ENCODE results near the gene CCDC83. TPM values are rescaled to one million over a fixed set of nuclear protein-coding genes. Genes with fewer than 3 reads are reported as not detected.

CCDC83 gene
- total RNA-seq, 1 experiment from 2014 or later: not detected

DNA sequence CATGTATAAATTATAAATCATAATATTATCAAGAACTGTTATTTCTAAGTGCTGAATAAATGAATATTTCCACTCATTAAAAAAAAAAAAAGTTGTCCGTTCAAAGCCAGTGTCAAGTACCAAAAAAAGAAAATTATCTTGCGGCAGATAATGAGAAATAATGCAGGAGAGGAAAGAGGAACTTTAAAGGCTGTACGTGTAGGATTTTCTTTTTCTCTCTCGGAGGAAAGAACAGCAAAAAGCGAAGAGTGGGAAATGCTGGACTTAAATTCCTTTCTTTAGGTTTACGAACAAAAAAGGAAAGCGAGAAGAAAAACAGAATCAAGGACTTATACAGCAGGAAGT lies 999 bp upstream of the CCDC83 start:
- no peak overlapping the region for H2BK5ac ChIP-seq (ENCODE audit: insufficient read length, low read length)
- H2BK15ac ChIP-seq (ENCODE audit: low read depth, low read length): no peak overlapping the region
- WGBS (ENCODE audit: extremely low coverage, insufficient read length, low lambda C conversion rate): no CpG with 5 or more reads among the region's 7 CpGs
- no peak overlapping the region for H2AFZ ChIP-seq (ENCODE audit: low read length)
- H3K9me3 ChIP-seq (ENCODE audit: control insufficient read depth, low read depth, low read length): no peaks in the 10 kb centered on the region
- H3K23ac ChIP-seq (ENCODE audit: insufficient read length, low read depth, low read length): no peak overlapping the region
- H2BK20ac ChIP-seq (ENCODE audit: low read depth, low read length, poor library complexity, severe bottlenecking): no peak overlapping the region
- Mint-ChIP-seq H3K4me1 (peaks cover 7 to 11% of the 10 kb centered on the region in 2 experiments), H3K9me3 (peaks cover 22 to 26% of the 10 kb centered on the region in 2 experiments), H3K36me3 (ENCODE audit: insufficient read depth in 1 of 3, low read depth in 3 of 3) (peaks cover 14 to 30% (median 18%) of the 10 kb centered on the region in 3 experiments), H3K27me3 (ENCODE audit: low read depth) (peaks cover 3% of the 10 kb centered on the region), H3K27ac (peak overlapping the region in 2 of 3 experiments; percentile 93 to 96; a peak in 3 of 7 replicates), H3K4me3 (peak overlapping the region; percentile 75 to 82)
- H4K91ac ChIP-seq (ENCODE audit: insufficient read length, low read depth, low read length): no peak overlapping the region
- H2BK12ac ChIP-seq (ENCODE audit: insufficient read length, low read depth, low read length): no peak overlapping the region
- no peaks in the 10 kb centered on the region for H3K27me3 ChIP-seq (ENCODE audit: insufficient read depth, low read length)
- no peak overlapping the region for H3K56ac ChIP-seq (ENCODE audit: insufficient read length, low read depth, low read length)
- no peak overlapping the region for H4K8ac ChIP-seq (replicated peaks; ENCODE audit: insufficient read length, low read depth, low read length)
- TF ChIP-seq, protein P1, sequence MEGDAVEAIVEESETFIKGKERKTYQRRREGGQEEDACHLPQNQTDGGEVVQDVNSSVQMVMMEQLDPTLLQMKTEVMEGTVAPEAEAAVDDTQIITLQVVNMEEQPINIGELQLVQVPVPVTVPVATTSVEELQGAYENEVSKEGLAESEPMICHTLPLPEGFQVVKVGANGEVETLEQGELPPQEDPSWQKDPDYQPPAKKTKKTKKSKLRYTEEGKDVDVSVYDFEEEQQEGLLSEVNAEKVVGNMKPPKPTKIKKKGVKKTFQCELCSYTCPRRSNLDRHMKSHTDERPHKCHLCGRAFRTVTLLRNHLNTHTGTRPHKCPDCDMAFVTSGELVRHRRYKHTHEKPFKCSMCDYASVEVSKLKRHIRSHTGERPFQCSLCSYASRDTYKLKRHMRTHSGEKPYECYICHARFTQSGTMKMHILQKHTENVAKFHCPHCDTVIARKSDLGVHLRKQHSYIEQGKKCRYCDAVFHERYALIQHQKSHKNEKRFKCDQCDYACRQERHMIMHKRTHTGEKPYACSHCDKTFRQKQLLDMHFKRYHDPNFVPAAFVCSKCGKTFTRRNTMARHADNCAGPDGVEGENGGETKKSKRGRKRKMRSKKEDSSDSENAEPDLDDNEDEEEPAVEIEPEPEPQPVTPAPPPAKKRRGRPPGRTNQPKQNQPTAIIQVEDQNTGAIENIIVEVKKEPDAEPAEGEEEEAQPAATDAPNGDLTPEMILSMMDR (conservative IDR thresholded peaks at IDR 0.05): no peak
- no peak for DNase-seq
- H3K14ac ChIP-seq (ENCODE audit: insufficient read depth, low read length): peak overlapping the region; percentile 96; the same call in 1 of the 2 replicates
- H3K4ac ChIP-seq (ENCODE audit: low read depth, low read length): no peak overlapping the region
- peak overlapping the region; percentile 88 for H3K18ac ChIP-seq (ENCODE audit: insufficient read length, low read depth, low read length)
- H3K27ac ChIP-seq (ENCODE audit: insufficient read length, low read depth, low read length): no peak overlapping the region
- no peaks in the 10 kb centered on the region for H4K20me1 ChIP-seq (ENCODE audit: control insufficient read depth, insufficient read depth, insufficient read length)
- no peaks in the 10 kb centered on the region for H3K23me2 ChIP-seq (ENCODE audit: insufficient read length, low read depth, low read length, poor library complexity, severe bottlenecking)
- H3T11ph ChIP-seq (ENCODE audit: low read length): no peak overlapping the region
- H3K9ac ChIP-seq (ENCODE audit: extremely low read depth, insufficient read length, low read length): peak overlapping the region; percentile 78
- no peaks in the 10 kb centered on the region for H3K79me1 ChIP-seq (ENCODE audit: insufficient read depth, low read depth, low read length, poor library complexity, severe bottlenecking)
- H3K79me2 ChIP-seq (ENCODE audit: insufficient read depth, low read length): no peaks in the 10 kb centered on the region
- H2AK5ac ChIP-seq (ENCODE audit: insufficient read length, low read length): no peak overlapping the region
- H4K5ac ChIP-seq (ENCODE audit: insufficient read length, low read depth, low read length): no peak overlapping the region
- no peak overlapping the region for H2BK120ac ChIP-seq (ENCODE audit: low read depth, low read length, poor library complexity, severe bottlenecking)
- H3K4me1 ChIP-seq (ENCODE audit: insufficient read depth, low read length): no peaks in the 10 kb centered on the region; the same call in 1 of the 2 replicates
- peak overlapping the region; percentile 78 for H3K4me2 ChIP-seq (ENCODE audit: insufficient read depth, insufficient read length, low read length)

All from H9 (cell line).